ENCODE measurements around the gene EHD1. TPM values are rescaled to one million over a fixed set of nuclear protein-coding genes. Genes with fewer than 3 reads are reported as not detected.

EHD1 gene
- total and polyA plus RNA-seq, 2 of the 4 experiments (the other 2 are of a cell fraction): 107 to 209 TPM

DNA sequence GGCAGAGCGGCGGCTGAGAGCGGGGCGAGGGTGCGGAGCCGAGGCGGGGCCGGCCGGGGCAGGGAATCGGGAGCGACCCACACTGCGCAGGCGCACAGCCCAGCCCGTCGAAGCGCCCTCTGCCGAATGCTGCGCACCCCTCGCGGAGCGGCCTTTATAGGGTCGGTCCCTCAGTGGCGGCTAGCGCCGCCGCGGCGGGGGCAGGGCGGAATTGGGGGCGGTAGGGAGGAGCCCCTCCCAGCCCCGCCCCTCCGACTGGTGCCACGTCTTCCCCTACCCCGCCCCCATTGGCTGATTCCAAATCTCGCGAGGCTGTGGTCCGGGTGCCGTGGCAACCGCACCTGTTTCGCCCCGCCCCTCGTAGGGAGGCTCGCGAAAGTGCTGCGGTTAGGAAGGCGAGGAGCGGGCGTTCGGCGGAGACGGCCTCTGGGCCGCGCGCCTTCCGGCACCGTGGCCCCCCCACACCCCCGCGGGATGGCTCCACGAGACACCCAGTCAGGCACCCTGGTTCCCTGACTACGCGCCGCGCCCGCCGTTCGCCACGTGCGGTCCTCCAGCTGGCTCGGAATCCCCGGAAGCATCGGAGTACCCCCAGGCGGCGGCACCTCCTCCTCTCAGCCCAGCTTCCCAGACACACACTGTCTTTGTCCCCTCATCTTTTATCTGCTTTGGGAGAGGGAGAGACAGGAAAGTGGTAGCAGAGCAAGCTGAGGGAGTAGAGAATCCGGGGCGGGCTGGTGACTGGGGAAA, at the start of gene EHD1 (continued):
- TF ChIP-seq MXI1 (IDR thresholded peaks at IDR 0.05; ENCODE audit: borderline replicate concordance, low read depth, low read length) (peak; percentile 90), POLR2A (IDR thresholded peaks at IDR 0.05; ENCODE audit: low read depth, low read length) (peak; percentile 100)
- TF ChIP-seq, protein P1, sequence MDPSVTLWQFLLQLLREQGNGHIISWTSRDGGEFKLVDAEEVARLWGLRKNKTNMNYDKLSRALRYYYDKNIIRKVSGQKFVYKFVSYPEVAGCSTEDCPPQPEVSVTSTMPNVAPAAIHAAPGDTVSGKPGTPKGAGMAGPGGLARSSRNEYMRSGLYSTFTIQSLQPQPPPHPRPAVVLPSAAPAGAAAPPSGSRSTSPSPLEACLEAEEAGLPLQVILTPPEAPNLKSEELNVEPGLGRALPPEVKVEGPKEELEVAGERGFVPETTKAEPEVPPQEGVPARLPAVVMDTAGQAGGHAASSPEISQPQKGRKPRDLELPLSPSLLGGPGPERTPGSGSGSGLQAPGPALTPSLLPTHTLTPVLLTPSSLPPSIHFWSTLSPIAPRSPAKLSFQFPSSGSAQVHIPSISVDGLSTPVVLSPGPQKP (IDR thresholded peaks at IDR 0.05; ENCODE audit: borderline replicate concordance, low read depth, low read length): no peak

DNA sequence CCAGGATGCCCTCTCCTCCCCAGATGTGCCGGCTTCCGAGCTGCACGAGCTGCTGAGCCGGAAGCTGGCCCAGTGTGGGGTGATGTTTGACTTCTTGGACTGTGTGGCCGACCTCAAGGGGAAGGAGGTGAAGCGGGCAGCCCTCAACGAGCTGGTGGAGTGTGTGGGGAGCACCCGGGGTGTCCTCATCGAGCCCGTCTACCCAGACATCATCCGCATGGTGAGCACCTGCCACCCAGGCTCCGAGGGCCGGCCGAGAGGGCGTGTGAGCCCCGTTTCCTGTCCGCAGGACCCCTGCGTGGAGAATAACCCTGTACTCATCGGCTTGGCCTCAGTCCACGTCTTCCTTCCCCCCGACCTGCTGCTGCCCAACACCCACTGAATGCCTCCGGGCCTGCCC, 48.3 kb upstream of the EHD1 start:
- Histone ChIP-seq H2BK15ac (ENCODE audit: low read depth, low read length) (no peak overlapping the region), H3K9ac (ENCODE audit: low read depth, low read length) (no peak overlapping the region), H2BK120ac (ENCODE audit: low read depth, low read length) (no peak overlapping the region), H3K9me3 (ENCODE audit: control insufficient read depth, insufficient read depth, low read length) (no peaks in the 10 kb centered on the region), H3K36me3 (ENCODE audit: control insufficient read depth, insufficient read depth, low read length) (peaks cover 36% of the 10 kb centered on the region), H3K4ac (ENCODE audit: low read depth, low read length) (no peak overlapping the region), H3K4me3 (ENCODE audit: insufficient read depth, low read depth, low read length) (no peak overlapping the region), H4K5ac (ENCODE audit: low read depth, low read length) (no peak overlapping the region), H3K18ac (ENCODE audit: low read depth, low read length) (no peak overlapping the region), H3K56ac (ENCODE audit: extremely low read depth, insufficient read depth, low read length) (no peak overlapping the region), H3K79me1 (ENCODE audit: low read depth in 1 of 2, low read length in 2 of 2) (peaks cover 5 to 33% of the 10 kb centered on the region in 2 experiments; a peak in 3 of 4 replicates), H4K20me1 (ENCODE audit: insufficient read depth, low read length) (peaks cover 2% of the 10 kb centered on the region), H3K4me1 (ENCODE audit: control insufficient read depth, insufficient read depth, low read length) (peaks cover 7% of the 10 kb centered on the region), H3K14ac (replicated peaks; ENCODE audit: low read depth, low read length) (no peak overlapping the region), H3K9me1 (ENCODE audit: insufficient read depth, low read length) (0 out of 2 replicates have a peak, but pooled peaks cover 6% of the 10 kb centered on the region), H3K27ac (ENCODE audit: insufficient read depth, low read length) (no peak overlapping the region), H2BK5ac (ENCODE audit: low read depth, low read length, poor library complexity, severe bottlenecking) (no peak overlapping the region), H4K91ac (ENCODE audit: insufficient read depth, low read depth, low read length) (no peak overlapping the region), H3K23ac (ENCODE audit: low read depth, low read length) (no peak overlapping the region), H2BK20ac (ENCODE audit: low read depth, low read length) (no peak overlapping the region), H3K4me2 (ENCODE audit: low read depth, low read length) (no peak overlapping the region), H3K27me3 (ENCODE audit: control insufficient read depth, insufficient read depth, low read length) (no peaks in the 10 kb centered on the region), H2AK9ac (replicated peaks; ENCODE audit: low read depth, low read length, poor library complexity) (peak overlapping the region; percentile 13), H2AK5ac (ENCODE audit: low read depth, low read length) (no peak overlapping the region), H4K8ac (ENCODE audit: low read depth in 2 of 2, low read length in 2 of 2) (no peak overlapping the region), H2AFZ (replicated peaks; ENCODE audit: low read length, poor library complexity) (no peak overlapping the region)
- ATAC-seq (ENCODE audit: low read depth) (no peak), DNase-seq (no peak)
- POLR2A ChIA-PET (ENCODE audit: unreplicated experiment): no interaction called here
- no TSS peak for BruUV-seq (replicated peaks)
- intact Hi-C loops (cut with micrococcal nuclease) (no loop called here), dilution Hi-C loops (cut with HindIII; ENCODE audit: low sequenced_read_pairs, unreplicated experiment) (no loop called here), in situ Hi-C loops (cut with MboI; ENCODE audit: low sequenced_read_pairs) (no loop called here)
- CTCF ChIA-PET: no interaction called here
- WGBS, 2 experiments (ENCODE audit: extremely low coverage in 2 of 2, insufficient read length in 1 of 2): 85% methylated on average over 17 of the region's 22 CpGs; no CpG with 5 or more reads in 1 of the 2 experiments
- TF ChIP-seq MXI1 (IDR thresholded peaks at IDR 0.05; ENCODE audit: borderline replicate concordance, low read depth, low read length): no peak
- TF ChIP-seq, protein P1 (IDR thresholded peaks at IDR 0.05; ENCODE audit: borderline replicate concordance, low read depth, low read length): no peak
- TF ChIP-seq FOS (IDR thresholded peaks at IDR 0.05; ENCODE audit: low read depth, low read length): no peak
- TF ChIP-seq CHD1 (IDR thresholded peaks at IDR 0.05; ENCODE audit: low read depth, low read length): no peak
- no peak for TF ChIP-seq RCOR1 (IDR thresholded peaks at IDR 0.05; ENCODE audit: insufficient replicate concordance, low read length)
- TF ChIP-seq MAZ (IDR thresholded peaks at IDR 0.05; ENCODE audit: borderline replicate concordance, low read depth, low read length): no peak
- TF ChIP-seq BHLHE40 (IDR thresholded peaks at IDR 0.05; ENCODE audit: low read depth, low read length): no peak
- no peak for TF ChIP-seq CEBPB (IDR thresholded peaks at IDR 0.05; ENCODE audit: low read depth, low read length)
- TF ChIP-seq USF2 (IDR thresholded peaks at IDR 0.05; ENCODE audit: low read depth, low read length): no peak
- TF ChIP-seq NFE2L2 (IDR thresholded peaks at IDR 0.05; ENCODE audit: low read depth, low read length): no peak

Data from IMR-90 (cell line).